Fibroblast of skin of abdomen (primary cell): ENCODE measurements around the gene ATG2B.
"Not testable (repeated sequence)": the region's sequence is repeated elsewhere in the genome, so short reads cannot be mapped to it uniquely, and the experiment has no call there.

Experiments
- DNase-seq: peaks from one replicate; pipeline ENCODE4 v3.0.0-alpha.2; 2013

Gene ATG2B

DNA sequence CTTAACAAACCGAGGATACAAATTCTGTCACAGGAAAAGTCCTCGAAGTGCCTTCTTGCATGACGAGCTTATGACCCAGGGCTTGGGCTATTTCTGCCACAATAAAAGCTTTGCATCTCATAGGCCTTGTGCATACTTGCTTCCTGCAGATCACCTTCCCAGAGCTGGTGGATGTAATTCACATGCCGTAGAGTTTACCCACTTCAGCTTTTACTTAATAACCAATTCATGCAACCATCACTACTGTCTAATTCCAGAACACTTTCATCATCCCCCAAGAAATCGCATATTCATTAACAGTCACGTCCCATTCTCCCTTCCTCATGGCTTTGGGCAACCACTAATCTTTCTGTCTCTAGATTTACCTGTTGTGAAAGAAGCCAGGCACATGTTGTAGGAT, 116.1 kb downstream of the ATG2B start:
- DNase-seq, result no peak

DNA sequence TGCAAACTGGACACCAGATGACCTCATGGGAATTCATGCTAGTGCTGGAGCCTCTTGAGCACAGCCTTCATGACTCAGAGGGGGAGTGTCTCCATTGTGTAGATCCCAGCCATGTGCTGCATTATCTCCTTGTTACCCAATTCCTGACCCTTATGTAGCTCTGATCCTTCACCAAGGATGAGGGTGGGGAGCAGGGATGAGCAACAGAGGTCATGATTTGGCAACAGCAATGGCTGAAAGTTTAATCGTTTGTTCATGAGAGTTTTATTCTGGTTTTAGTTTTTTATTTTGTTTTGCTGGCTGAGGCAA, 116.6 kb downstream of the ATG2B start:
- peak; percentile 94 for DNase-seq

DNA sequence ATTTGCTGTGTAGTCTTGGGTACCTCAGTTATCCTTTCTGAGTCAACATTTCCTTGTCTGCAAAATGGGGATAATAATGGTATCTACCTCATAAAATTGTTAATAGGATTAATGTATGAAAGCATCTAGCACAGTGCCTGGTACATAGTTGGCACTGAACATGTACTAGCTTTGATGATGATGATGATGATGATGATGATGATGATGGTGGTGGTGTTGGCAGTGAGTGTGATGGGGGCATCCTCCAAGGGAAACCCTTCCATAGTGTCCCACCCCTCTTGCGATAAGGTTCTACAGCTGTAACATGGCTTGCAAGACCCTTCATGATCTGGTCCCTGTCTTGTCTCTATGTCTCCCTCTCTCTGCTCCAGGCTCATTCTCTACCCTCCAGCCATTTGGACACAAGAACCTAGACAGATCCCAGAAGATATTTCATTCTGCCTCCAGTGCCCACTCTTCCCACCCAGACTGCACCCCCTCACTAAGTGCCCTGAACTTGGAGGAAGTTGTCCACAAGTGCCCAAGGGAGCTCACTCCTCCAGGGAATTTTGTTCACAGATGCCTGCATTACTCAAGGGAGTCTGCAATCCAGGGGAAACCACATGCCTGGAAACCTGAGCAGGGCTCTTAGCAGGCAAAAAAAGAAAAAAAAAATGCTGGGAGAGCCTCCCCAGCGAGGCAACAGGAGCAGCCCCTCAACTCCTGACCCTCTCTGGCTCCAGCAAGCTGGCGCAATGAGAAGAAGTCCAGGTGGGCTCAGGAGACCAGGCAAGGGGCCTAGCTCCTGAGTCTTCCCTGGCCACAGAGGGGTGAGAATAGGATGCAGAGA, 117.2 kb downstream of the ATG2B start:
- peak; percentile 84 for DNase-seq

DNA sequence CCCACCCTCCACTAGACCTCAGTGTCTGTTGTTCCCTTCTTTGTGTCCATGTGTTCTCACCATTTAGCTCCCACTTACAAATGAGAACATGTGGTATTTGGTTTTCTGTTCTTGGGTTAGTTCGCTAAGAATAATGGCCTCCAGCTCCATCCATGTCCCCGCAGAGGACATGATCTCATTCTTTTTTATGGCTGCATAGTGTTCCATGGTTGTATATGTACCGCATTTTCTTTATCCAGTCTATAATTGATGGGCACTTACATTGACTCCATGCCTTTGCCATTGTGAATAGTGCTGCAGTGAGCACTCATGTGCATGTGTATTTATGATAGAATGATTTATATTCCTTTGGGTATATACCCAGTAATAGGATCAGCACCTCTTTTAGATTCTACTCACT, 118.1 kb downstream of the ATG2B start:
- not testable (repeated sequence) for DNase-seq

DNA sequence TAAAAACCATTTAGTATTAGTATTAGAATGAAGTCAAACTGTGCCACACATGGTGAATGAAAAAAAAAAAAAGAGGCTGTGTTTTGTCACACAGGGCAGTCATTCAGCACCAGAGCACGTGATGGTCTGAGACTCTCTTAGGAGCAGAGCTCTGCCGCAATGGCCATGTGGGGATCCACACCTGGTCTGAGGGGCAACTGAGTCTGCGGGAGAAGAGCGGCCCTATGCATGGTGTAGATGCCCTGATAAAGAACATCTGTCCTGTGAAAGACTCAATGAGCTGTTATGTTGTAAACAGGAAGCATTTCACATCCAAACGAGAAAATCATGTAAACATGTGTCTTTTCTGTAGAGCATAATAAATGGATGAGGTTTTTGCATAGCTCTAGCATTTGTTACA, 119.4 kb downstream of the ATG2B start:
- no peak for DNase-seq

DNA sequence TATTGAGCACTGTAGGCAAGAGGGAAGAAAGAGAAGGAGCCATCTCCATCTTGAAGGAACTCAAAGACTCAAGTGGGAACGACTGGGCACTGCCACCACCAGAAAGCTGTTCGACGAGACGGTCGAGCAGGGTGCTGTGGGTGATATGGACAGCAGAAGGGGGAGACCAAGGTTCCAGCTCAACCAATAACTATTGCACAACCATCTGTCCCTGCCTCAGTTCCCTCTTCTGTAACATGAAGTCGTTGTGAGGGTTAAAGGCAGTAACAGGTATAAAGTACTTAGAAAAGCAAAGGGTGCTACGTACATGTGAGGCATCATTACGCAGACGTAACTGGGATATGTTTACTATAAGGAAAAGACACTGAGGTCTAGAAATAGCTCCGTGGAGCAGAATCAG, 121.0 kb downstream of the ATG2B start:
- no peak for DNase-seq

DNA sequence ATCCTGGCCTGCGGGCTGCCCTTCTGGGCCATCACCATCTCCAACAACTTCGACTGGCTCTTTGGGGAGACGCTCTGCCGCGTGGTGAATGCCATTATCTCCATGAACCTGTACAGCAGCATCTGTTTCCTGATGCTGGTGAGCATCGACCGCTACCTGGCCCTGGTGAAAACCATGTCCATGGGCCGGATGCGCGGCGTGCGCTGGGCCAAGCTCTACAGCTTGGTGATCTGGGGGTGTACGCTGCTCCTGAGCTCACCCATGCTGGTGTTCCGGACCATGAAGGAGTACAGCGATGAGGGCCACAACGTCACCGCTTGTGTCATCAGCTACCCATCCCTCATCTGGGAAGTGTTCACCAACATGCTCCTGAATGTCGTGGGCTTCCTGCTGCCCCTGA, 122.5 kb downstream of the ATG2B start:
- no peak for DNase-seq

DNA sequence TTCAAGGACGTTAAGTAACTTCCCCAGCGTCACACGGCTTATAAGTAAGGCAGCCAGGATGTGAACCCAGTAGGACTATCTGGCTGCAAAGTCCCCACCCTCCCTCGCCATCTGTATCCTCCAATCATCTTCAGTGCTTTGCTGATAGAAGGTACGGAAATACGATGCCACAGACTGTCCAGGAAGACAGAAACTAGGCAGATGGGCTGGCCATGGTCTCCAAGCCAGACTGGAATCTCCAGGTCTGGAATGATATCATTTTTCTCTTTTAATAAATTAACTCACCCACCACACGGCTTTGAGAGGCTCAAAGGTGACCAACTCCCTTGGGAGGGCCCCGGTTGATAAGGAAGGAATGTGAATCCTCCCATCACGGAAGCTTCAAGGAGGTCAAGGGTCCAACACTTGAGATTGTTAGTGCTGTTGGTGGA, 123.4 kb downstream of the ATG2B start:
- DNase-seq, result no peak

DNA sequence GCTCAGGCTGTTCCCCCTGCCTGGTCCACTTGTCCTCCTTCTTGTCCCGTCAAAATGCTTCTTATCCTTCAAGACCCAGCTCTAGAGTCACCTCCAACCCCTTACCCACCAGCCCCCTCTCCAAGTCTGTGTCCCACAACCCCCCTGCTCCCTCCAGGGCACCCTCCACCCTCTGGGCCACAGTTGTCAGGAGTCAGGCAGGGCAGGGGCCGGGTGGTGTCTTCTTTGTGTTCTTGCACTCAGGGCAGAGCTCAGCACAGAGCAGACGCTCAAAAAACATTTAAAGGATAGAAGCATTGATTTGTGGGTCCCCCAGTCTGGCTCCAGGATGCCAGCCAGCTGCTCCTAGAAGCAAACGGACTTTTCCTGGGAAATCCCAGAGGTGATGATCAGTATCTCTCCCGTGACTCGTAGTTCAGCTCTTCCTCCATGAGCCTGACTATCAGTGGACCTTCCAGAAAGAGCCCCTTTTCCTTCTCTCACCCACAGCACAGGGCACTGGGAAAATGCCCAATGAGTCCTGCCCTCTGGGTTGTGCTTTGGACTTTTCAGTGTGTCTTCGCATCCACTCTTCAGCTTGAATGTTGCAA, 124.4 kb downstream of the ATG2B start:
- no peak for DNase-seq

DNA sequence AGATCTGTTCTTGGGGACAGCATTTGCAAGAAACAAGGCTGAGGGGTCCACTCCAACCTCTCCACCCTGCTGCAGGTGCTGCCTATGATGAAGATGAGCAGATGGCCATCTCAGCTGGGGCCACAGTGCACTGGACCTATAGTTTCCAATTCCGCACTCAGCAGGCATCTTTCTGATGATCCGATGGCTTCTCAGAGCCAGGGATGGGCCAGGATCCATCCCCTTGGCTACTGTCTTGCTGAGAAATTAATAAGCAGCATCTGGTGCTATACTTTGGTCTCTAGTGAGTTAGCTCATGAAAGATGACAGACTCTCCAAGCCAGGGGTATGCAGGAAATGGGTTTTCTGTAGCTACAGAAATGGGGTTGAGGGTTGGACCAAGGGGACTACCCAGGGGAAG, 125.5 kb downstream of the ATG2B start:
- no peak for DNase-seq

DNA sequence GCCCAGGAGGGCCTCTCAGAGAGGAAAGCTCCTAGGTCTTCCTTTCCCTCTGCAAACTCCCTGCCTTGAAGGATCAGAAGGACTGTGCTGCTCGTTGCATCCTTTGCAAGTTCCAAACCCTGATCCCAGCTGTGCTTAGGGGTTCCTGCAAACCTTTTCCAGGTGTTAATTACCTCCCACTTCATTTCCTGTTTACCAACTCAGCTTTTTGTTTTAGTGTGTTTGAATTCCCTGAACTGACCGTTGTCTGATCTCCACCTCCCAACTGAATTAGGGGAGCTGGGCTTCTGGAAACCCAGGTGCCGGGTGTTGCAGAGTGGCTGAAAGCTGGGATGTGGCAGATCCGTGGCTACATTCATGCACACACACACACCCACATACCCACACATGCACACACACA, 127.7 kb downstream of the ATG2B start:
- DNase-seq, result no peak

DNA sequence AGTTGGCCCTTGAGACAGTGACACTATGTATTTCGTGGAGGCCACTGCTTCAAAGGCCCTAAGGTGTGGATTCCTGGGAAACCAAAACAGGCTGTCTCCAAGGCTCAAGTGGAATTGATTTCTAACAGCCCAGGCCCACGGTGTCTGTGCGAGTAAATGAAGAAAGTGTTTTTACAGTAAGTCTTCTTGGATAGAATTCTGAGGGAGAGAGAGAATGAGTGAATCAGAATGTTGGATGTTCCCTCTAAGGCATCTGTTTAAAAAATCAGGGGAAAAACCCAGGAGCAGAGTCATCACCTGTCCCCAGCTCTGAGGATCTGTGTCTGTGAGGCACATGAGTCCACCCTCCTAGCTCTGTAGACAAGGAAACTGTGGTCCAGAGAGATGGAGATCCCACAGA, 129.5 kb downstream of the ATG2B start:
- DNase-seq, result no peak

DNA sequence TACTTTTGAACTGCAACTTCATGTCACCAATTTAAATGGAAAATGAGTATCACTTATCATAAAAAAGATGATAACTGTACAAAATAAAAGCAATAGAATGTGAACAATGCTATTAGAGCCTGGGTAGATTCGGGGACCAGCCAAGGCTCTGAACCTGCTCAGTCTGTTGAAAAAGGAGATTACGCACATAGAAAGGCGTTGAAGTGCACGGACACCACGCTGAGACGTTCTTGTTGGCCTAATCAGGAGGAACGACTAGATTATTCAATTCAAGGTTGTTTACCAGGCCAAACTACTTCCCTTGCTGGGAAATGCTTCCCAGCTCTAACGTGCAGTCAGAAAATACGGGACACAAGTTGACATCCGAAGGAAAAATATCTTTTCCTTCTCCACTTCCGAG, 130.6 kb downstream of the ATG2B start:
- DNase-seq, result no peak

DNA sequence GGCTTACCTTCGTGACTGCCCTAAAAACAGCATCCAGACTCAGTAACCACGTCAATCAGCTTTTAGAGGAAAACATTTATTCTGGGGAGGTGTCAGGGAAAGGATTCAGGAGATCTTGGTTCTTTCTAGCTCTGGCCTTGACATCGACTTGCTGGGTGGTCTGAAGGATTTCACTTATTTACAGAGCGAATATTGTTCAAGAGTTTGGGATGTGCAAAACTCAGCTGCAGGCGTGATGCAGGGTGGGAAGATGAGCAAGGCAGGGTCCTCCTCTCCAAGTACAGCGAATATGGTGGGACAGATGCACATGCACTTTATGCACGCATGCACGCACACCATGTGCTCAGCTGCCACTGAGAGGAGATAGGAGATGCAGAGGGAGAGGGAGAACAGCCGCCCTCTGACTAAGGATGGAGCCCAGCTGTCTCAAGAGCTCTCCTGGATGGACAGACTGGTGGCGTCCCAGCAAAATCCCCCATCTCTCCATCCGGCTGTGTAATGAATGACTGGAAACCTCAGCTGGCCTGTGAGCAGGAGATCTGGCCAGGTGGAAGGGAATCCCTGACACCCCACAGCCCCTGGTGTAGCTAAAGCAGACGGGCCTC, 131.5 kb downstream of the ATG2B start:
- DNase-seq, result no peak

DNA sequence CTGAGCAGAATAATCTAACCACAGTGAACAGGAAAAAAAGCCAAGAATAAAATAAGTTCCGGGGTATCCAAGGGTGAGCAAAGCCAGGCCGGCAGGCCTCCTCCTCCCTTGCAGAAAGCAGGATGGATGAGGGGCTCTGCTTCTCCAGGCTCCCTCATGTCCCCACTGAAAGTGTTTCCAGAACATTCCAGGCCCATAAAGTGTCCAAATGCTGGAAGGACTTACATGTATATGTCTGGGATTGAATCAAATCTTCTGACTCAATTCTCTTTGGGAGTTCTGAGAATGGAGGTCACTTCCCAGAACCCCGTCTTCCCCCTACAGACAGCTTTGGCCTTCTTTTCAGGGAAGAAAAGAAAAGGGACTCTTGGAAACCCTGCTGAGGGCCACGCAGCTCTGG, 132.1 kb downstream of the ATG2B start:
- no peak for DNase-seq

DNA sequence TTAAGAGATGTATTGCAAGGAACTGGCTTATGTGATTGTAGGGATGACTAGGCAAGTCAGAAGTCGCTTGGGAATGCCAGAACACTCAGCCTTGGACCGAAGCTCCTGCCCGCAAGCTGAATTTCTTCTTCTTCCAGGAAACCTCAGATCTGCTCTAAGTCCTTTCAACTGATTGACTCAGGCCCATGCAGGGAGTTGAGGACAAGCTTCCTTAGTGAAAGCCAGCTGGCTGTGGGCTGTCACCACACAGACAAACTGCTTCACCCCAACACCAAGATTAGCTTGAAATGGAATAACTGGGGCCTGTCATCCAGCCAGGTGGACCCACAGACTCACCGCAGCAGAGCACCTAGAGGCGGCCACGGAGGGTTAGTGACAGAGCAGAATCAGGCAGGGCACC, 133.8 kb downstream of the ATG2B start:
- no peak for DNase-seq
